Measurements from ENCODE around the gene SEC61G.

SEC61G gene

GRCh38 chr7:54769203-54769602 is 10.2 kb upstream of the SEC61G start:
- no peak overlapping the region for H3K4me2 ChIP-seq (ENCODE audit: low read depth, low read length, poor library complexity, severe bottlenecking)
- no peaks in the 10 kb centered on the region for H3K9me2 ChIP-seq (replicated peaks; ENCODE audit: insufficient read depth, low read length)
- no peaks in the 10 kb centered on the region for H3K9me3 ChIP-seq (ENCODE audit: insufficient read depth, low read length)
- H3K9ac ChIP-seq (ENCODE audit: low read length): no peak overlapping the region
- H3F3A ChIP-seq (ENCODE audit: insufficient read depth): no peaks in the 10 kb centered on the region
- H3K79me2 ChIP-seq (ENCODE audit: insufficient read depth, low read length): no peaks in the 10 kb centered on the region
- no peaks in the 10 kb centered on the region for H4K20me1 ChIP-seq (ENCODE audit: low read depth, low read length)
- H3K4me3 ChIP-seq (ENCODE audit: insufficient read depth, low read length, poor library complexity, severe bottlenecking): no peak overlapping the region
- H3K36me3 ChIP-seq (ENCODE audit: low read length): no peaks in the 10 kb centered on the region
- no peak for TF ChIP-seq EZH2phosphoT487 (conservative IDR thresholded peaks at IDR 0.05; ENCODE audit: low read length)
- TF ChIP-seq, protein P1, sequence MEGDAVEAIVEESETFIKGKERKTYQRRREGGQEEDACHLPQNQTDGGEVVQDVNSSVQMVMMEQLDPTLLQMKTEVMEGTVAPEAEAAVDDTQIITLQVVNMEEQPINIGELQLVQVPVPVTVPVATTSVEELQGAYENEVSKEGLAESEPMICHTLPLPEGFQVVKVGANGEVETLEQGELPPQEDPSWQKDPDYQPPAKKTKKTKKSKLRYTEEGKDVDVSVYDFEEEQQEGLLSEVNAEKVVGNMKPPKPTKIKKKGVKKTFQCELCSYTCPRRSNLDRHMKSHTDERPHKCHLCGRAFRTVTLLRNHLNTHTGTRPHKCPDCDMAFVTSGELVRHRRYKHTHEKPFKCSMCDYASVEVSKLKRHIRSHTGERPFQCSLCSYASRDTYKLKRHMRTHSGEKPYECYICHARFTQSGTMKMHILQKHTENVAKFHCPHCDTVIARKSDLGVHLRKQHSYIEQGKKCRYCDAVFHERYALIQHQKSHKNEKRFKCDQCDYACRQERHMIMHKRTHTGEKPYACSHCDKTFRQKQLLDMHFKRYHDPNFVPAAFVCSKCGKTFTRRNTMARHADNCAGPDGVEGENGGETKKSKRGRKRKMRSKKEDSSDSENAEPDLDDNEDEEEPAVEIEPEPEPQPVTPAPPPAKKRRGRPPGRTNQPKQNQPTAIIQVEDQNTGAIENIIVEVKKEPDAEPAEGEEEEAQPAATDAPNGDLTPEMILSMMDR (IDR thresholded peaks at IDR 0.05; ENCODE audit: insufficient read depth, low read length, poor library complexity, severe bottlenecking): no peak
- no peak overlapping the region for H2AFZ ChIP-seq (ENCODE audit: low read depth, low read length, severe bottlenecking)
- H3K27ac ChIP-seq (ENCODE audit: low read depth, low read length): no peak overlapping the region
- no peaks in the 10 kb centered on the region for H3K27me3 ChIP-seq (ENCODE audit: low read length)

GRCh38 chr7:54764861-54765260 is 5.8 kb upstream of the SEC61G start:
- no peak overlapping the region for H3K27ac ChIP-seq (ENCODE audit: low read depth, low read length)

GRCh38 chr7:54757711-54758110 is 1.3 kb downstream of the SEC61G start:
- H3K9ac ChIP-seq (ENCODE audit: low read length): peak overlapping the region; percentile 76
- peaks cover 27% of the 10 kb centered on the region; the same call in 1 of the 2 replicates for H3K36me3 ChIP-seq (ENCODE audit: low read length)
- TF ChIP-seq EZH2phosphoT487 (conservative IDR thresholded peaks at IDR 0.05; ENCODE audit: low read length): no peak
- TF ChIP-seq, protein P1 (IDR thresholded peaks at IDR 0.05; ENCODE audit: insufficient read depth, low read length, poor library complexity, severe bottlenecking): no peak
- peak overlapping the region; percentile 96 for H3K4me3 ChIP-seq (ENCODE audit: insufficient read depth, low read length, poor library complexity, severe bottlenecking)
- H3K27me3 ChIP-seq (ENCODE audit: low read length): no peaks in the 10 kb centered on the region
- no peaks in the 10 kb centered on the region for H3K9me3 ChIP-seq (ENCODE audit: insufficient read depth, low read length)
- peaks cover 3% of the 10 kb centered on the region; the same call in 1 of the 2 replicates for H3F3A ChIP-seq (ENCODE audit: insufficient read depth)
- H4K20me1 ChIP-seq (ENCODE audit: low read depth, low read length): peaks cover 7% of the 10 kb centered on the region; the same call in 1 of the 2 replicates
- H3K27ac ChIP-seq (ENCODE audit: low read depth, low read length): no peak overlapping the region
- H3K79me2 ChIP-seq (ENCODE audit: insufficient read depth, low read length): peaks cover 60% of the 10 kb centered on the region
- H2AFZ ChIP-seq (ENCODE audit: low read depth, low read length, severe bottlenecking): no peak overlapping the region
- H3K4me2 ChIP-seq (ENCODE audit: low read depth, low read length, poor library complexity, severe bottlenecking): peak overlapping the region; percentile 86
- H3K9me2 ChIP-seq (replicated peaks; ENCODE audit: insufficient read depth, low read length): no peaks in the 10 kb centered on the region

More at GRCh38 chr7:54764861-54765260, 5.8 kb upstream of the SEC61G start:
- Histone ChIP-seq H4K20me1 (ENCODE audit: low read depth, low read length) (no peaks in the 10 kb centered on the region), H3K79me2 (ENCODE audit: insufficient read depth, low read length) (no peaks in the 10 kb centered on the region), H3K9me2 (replicated peaks; ENCODE audit: insufficient read depth, low read length) (no peaks in the 10 kb centered on the region), H2AFZ (ENCODE audit: low read depth, low read length, severe bottlenecking) (no peak overlapping the region), H3K4me3 (ENCODE audit: insufficient read depth, low read length, poor library complexity, severe bottlenecking) (no peak overlapping the region), H3F3A (ENCODE audit: insufficient read depth) (0 out of 2 replicates have a peak, but pooled peaks cover 3% of the 10 kb centered on the region), H3K4me2 (ENCODE audit: low read depth, low read length, poor library complexity, severe bottlenecking) (no peak overlapping the region), H3K9ac (ENCODE audit: low read length) (no peak overlapping the region), H3K36me3 (ENCODE audit: low read length) (no peaks in the 10 kb centered on the region), H3K27me3 (ENCODE audit: low read length) (no peaks in the 10 kb centered on the region), H3K9me3 (ENCODE audit: insufficient read depth, low read length) (no peaks in the 10 kb centered on the region)
- no peak for TF ChIP-seq EZH2phosphoT487 (conservative IDR thresholded peaks at IDR 0.05; ENCODE audit: low read length)
- TF ChIP-seq, protein P1 (IDR thresholded peaks at IDR 0.05; ENCODE audit: insufficient read depth, low read length, poor library complexity, severe bottlenecking): no peak
